Kidney capillary endothelial cell (primary cell): ENCODE measurements around the gene PDE1A.

ENCODE experiments used
- DNase-seq: peaks from one replicate; pipeline ENCODE4 v3.0.0-alpha.2; 2018; ENCODE audit warnings: low spot score

The PDE1A gene

GRCh38 chr2:182267971-182268370 is 158.9 kb downstream of the PDE1A start:
- no peak for DNase-seq

- no peak for DNase-seq
Observed at GRCh38 chr2:182266909-182267308, 159.9 kb downstream of the PDE1A start.

DNA sequence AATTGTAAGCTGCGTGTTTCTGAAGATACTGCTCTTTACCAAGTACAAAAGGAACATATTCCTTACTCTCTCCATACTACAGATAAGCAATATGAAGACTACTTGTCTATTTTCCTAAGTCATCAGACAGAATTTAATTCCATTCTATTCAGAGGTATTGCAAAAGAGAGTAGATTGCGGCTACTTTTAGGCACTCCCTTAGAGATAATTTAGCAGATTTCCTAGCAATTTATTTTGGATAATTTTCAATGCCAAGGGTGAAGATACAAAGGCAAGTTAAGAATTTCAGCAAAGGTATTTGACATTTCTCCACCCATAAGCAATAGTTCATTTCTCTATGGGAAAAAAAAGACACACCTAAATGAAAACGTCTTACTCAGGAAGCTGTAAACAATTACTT is 161.1 kb downstream of the PDE1A start:
- no peak for DNase-seq

GRCh38 chr2:182261860-182262387 is 164.9 kb downstream of the PDE1A start:
- no peak for DNase-seq

- DNase-seq: no peak
Observed at GRCh38 chr2:182259629-182260150, 167.1 kb downstream of the PDE1A start.

GRCh38 chr2:182252534-182252933 is 174.3 kb downstream of the PDE1A start:
- no peak for DNase-seq

DNA sequence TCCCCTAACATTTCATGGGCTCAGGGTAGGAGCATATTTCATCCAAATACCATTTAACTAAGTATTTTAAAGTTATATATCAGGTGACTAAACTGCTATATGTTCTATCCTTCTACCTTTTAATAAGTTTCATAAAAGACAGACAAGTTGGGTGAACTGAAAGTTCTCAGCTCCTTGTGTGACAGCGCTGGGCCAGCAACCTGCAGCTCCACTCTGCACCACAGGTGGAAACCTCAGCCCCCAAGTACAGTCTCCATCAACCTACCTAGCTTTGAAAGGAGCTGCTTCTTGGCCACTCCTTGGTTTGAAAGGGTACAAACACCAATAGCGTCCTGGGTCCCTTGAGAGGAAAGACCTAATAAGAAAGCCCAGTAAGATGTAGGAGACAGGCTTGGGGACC is 177.9 kb downstream of the PDE1A start:
- DNase-seq: no peak

- DNase-seq: no peak
Observed at GRCh38 chr2:182248362-182248761, 178.5 kb downstream of the PDE1A start.

DNA sequence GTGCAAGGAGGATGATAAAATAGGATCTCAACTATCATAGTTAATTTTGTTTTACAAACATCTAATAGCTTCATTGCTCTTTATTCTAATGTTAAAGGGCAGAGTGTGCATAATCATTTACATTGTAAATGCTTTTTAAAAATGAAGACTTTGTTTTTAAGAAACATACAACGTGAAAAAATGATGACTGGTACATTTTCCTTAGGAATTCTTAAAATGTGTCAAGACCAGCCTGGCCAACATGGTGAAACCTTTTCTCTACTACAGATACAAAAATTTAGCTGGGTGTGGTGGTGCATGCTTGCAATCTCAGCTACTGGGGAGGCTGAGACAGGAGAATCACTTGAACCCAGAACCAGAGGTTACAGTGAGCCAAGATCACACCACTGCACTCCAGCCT is 179.0 kb downstream of the PDE1A start:
- DNase-seq: no peak

DNA sequence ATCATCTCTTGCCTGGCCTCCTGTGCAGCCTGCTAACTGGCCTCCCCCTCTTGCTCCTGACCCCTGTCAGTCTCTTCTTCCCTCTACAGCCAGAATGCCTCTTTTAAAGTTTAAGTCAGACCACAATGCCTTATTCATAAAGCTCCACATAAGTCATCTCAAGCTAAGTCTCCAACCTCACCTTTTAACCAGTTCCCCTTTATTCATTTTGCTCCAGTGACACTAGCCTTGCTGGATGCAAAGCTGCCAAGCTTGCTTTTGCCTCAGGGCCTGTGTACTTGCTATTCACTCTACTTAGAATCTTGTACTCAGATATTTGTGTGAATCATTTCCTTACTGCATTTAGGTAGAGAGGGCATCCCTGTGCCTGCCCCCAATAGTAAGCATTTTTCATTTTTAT is 180.9 kb downstream of the PDE1A start:
- no peak for DNase-seq

DNA sequence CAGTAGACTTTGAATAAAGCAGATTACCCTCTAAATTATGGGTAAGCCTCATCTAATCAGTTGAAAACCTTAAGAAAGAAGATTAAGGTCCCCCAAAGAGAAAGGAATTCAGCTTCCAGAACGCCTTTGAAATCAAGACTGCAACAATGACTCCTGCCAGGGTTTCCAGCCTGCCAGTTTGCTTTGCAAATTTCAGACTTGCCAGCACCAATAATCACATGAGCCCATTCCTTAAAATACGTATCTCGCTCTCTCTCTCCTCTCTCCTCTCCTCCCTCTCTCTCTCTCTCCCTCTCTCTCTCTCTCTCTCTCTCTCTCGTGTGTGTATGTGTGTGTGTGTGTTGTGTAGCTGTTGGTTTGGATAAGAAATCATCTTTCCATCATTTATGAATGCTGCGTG is 184.2 kb downstream of the PDE1A start:
- no peak for DNase-seq

GRCh38 chr2:182241936-182242335 is 184.9 kb downstream of the PDE1A start:
- DNase-seq: no peak

- peak; percentile 4 for DNase-seq
Observed at GRCh38 chr2:182240862-182241371, 185.9 kb downstream of the PDE1A start.

- no peak for DNase-seq
Observed at GRCh38 chr2:182230561-182230960, 196.3 kb downstream of the PDE1A start.

GRCh38 chr2:182229297-182229696 is 197.5 kb downstream of the PDE1A start:
- DNase-seq: peak; percentile 10

GRCh38 chr2:182228741-182229140 is 198.1 kb downstream of the PDE1A start:
- DNase-seq: no peak

DNA sequence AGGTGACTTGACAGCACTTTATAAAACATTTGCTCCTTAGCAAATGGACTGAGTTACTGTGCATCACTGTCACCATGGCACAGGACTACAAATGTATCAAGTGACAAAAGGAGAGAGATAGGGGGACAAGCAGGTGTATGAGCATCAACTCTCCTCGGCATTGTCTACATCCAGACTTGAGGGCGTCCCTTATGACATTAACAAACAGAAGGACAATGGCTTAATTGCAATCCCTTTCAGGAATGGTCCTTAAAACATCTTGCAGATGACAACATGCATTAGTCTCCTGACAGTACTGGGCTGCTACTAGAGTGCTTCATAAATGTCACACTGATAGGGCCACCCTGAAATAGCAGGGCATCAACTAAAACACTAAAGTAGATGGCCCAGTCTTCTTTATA is 198.8 kb downstream of the PDE1A start:
- no peak for DNase-seq

GRCh38 chr2:182226807-182227206 is 200.0 kb downstream of the PDE1A start:
- no peak for DNase-seq

DNA sequence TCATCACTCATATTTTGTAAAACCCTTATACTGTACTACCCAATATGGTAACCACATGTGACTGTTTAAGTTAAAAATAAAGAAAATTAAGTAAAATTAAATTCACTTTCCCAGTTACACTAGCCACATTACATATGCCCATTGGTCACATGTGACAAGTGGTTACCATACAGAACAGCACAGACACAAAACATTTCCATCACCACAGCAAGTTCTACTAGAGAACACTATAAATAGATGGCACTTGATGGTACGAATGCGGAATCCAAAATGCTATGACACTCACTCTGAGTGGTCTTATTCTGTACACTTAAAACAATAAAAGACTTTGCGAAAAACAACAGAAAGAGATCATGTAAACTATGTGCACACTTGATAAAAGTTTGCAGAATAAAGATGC is 202.2 kb downstream of the PDE1A start:
- DNase-seq: no peak

DNA sequence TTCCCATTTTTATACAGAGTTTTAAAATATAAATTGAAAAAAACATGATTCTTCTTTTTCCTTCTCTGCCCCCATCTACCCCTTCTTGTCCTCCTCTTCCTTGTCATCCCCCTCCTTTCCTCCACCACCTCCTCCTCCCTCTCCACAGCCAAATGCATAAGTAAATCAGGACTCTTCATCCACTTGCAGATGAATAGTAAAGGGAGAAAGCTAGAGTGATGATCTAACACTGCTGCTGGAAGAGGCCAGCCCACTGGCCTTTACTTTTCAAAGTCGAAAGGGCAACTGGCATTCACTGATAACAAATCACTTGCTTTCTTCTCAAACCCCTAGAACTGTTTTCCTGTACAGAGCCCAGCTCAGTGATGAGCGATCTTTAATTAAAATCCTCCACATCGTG is 205.8 kb downstream of the PDE1A start:
- no peak for DNase-seq

DNA sequence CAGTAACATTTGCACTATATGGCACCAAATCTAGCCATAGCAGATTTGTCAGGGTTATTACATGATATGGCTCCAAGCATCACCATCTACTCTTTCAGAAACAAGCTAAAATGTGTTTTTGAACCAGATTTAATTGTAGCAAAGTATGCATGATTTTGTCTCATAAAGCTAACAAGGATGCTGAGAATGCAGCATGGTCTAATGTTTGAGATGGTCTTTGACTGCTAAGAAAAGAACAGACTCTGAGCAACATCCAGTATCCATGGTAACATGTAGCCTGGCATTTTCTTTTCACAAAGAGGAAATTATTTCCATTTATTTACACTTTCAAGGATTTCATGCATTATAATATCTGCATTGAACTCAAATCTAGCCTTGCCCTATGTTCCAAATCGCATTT is 206.5 kb downstream of the PDE1A start:
- DNase-seq: no peak

- no peak for DNase-seq
Observed at GRCh38 chr2:182210669-182211068, 216.2 kb downstream of the PDE1A start.

GRCh38 chr2:182208421-182208820 is 218.4 kb downstream of the PDE1A start:
- no peak for DNase-seq

GRCh38 chr2:182207049-182207746 is 219.6 kb downstream of the PDE1A start:
- no peak for DNase-seq
